GM12801 (cell line): ENCODE data around the gene XAGE2.

ENCODE experiments used
- CTCF ChIP-seq: IDR thresholded peaks from one replicate; pipeline ENCODE4 v1.5.1; 2011; ENCODE audit warnings: control low read depth; ENCODE audit not compliant: insufficient read length; ENCODE audit errors: extremely low read depth

The XAGE2 gene

DNA sequence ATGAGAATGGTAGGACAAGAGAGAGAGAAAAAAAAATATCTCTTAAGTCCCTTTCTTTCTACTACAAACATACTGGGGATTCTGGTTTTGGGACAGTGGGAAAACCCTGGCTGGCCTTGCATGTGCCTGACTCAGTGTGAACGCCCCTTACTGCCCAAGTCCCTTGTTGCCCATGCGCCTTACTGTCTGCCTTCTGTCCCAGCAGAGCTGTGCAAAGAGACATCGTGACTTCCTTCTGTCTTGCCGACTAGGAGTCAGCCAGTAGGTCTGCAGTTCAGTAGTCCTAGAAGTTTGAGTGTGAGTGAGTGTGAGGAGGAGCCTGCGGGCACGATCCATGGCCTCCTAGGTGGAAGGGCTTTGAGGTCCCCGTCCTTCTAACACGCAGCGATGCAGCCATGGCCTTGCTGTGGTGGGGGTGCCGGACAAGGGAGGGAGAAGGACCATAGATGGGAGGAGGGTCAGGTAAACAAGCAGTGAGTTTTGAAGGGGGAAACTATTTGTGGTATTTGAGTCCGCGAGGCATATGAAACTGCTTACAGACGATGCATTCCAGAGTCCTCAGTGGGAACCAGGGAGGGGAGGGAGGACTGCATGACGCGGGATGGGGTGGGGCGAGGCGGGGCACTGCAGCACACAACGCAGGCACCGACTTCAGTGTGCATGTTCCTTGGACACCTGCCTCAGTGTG lies at the start of gene XAGE2:
Gene XAGE2 (plus strand): TSS at position 654 of the 688 bp plus-strand sequence. CDS start 994 bp downstream, outside the sequence.
- no peak for TF ChIP-seq CTCF

DNA sequence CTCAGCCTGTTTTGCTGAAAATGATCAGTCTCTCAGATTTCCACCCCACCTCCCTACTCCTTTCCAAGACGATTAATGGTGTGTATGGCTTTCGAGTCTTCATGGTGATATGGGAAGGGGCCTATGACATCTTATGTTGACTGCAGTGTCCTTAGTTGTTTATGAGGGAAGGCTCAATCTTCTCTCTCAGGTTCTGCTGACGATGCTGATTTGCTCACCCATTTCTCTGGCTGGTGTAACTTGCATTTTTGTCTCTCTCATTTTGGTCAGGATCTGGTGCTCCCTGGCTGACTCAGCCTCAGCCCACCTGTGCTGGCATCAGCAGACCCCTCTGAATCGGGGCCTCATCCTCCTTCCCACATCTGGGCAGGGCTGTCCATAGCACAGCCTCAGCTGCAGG lies 31.4 kb upstream of the XAGE2 start:
- no peak for TF ChIP-seq CTCF

DNA sequence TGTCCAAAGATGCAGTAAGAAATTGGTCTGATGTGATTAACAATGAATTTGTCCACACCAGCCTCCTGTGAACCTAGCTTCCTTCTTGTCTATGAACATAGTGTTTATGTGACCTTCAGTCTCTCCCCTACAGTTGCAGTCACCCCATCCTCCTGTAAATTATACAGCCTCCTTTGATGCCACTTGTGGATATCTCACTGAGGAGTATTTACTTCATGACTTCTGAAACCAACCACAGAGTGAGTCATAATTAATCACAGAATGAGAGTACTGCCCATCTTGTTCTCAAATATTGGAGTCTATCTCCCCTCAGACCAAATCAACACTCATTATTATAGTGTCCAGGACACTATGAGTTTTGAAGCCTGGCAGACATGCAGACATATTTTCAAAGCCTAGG lies 27.3 kb upstream of the XAGE2 start:
- TF ChIP-seq CTCF = no peak

GRCh38 chrX:52346174-52347165 lies 22.4 kb upstream of the XAGE2 start:
- no peak for TF ChIP-seq CTCF

DNA sequence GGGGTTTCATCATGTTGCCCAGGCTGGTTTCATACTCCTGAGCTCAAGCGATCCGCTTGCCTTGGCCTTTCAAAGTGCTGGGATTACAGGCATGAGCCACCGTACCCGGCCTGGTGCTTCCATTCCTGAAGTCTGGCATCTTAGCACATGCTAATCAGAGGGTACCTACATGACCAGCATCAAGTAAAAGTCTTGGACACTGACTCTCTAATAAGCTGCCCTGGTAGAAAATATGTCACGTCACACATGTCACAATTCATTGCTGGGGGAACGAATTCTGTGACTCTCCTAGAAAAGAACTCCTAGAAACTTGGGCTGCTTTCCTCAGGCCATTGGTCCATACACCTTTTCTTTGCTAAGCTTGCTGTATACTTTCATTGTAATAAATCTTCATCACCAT lies 19.1 kb upstream of the XAGE2 start:
- TF ChIP-seq CTCF = no peak

DNA sequence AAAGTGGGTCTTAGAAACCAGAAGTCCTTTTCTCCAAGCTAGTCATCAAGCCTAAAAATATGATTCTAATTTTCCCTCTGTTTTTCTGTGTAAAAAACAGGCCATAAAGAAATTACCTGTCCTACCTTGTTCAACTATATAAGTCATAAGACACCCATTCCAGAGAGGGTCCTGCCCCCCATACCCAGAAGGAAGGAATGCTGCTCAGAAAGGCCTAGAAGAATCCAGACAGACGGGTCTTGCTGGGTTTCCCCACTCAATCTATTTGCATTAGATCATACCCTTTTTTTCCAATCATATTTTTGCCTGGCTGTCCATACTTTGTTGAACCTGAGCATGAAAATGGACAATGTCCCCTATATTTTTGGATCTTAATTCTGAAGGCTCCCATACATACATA lies 16.3 kb upstream of the XAGE2 start:
- TF ChIP-seq CTCF = no peak

- TF ChIP-seq CTCF = no peak
These were observed 15.0 kb upstream of the XAGE2 start for GRCh38 chrX:52353838-52354237.
